Heart left ventricle (tissue), 13 donors: ENCODE measurements around the gene UBE2F.

Experiments used
- POLR2A ChIP-seq, 2 donors: fragments of 450-650 bp; IDR thresholded peaks; one replicate each; pipeline ENCODE4 v1.6.1; 2017; ENCODE audit warnings: antibody characterized with exemption in 2 of 2, mild to moderate bottlenecking in 2 of 2, moderate library complexity in 2 of 2
- TF ChIP-seq, protein P1 (sequence below), 12 donors: fragments of 200-600 bp; sonication (generic) in 4 of 12; IDR thresholded peaks; one replicate each; pipeline versions ENCODE4 v1.5.0 to v1.8.0; 2018 to 2022; ENCODE audit warnings: antibody characterized with exemption in 12 of 12, mild to moderate bottlenecking in 5 of 12
- donor health status: ischemic (EF 13 %, LVEDD 7.1; RV severe dilation, severe dysfunction).
- donor health status: DM: no; HTN: yes; CAD: no.
- donor health status: DM: no; HTN: no; CAD: no.
- donor health status: ischemic (EF 25% LVEDD 6.9; RV normal size, moderate dysfunction).
- donor health status: ischemic (EF 25% LVEDD 5.7; RV mildly dilated, moderate dysfunction).
- donor health status: ischemic (EF 35%, LVEDD 5.7; RV mildly dilated, moderate dysfunction).
- donor health status: nonischemic (EF 11% LVEDD 7.7; RV severe dilation, severe dysfunction).
- donor health status: DM: yes; HTN: yes; CAD: no.
- donor health status: PGD.
- donor health status: ischemic (EF 29% LVEDD 5.4; RV normal size, mild dysfunction).
- donor health status: nonischemic (EF 23%, LVEDD 6.1; RV moderate dilation, normal function).

DNA sequence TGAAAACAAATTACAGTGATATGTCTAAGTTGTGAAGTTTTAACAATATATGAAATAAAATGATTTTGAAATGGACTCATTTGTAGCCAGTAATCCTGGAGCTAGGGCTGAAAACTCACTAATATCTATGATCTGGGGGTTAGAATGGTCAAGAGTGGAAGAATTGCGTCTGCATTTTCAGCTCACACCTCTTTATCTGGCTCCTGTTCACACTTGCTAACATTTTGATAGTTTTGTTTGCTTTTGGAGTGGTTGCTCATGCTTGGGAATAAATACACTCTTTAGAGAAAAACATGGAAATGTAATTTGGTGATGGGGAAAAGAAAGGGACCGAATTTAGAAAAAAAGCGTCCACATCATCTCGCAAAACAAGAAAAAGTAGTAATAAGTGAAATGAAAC, 30.7 kb downstream of the UBE2F start:
- no peak for TF ChIP-seq POLR2A (IDR thresholded peaks at IDR 0.05)
- TF ChIP-seq, protein P1, sequence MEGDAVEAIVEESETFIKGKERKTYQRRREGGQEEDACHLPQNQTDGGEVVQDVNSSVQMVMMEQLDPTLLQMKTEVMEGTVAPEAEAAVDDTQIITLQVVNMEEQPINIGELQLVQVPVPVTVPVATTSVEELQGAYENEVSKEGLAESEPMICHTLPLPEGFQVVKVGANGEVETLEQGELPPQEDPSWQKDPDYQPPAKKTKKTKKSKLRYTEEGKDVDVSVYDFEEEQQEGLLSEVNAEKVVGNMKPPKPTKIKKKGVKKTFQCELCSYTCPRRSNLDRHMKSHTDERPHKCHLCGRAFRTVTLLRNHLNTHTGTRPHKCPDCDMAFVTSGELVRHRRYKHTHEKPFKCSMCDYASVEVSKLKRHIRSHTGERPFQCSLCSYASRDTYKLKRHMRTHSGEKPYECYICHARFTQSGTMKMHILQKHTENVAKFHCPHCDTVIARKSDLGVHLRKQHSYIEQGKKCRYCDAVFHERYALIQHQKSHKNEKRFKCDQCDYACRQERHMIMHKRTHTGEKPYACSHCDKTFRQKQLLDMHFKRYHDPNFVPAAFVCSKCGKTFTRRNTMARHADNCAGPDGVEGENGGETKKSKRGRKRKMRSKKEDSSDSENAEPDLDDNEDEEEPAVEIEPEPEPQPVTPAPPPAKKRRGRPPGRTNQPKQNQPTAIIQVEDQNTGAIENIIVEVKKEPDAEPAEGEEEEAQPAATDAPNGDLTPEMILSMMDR (IDR thresholded peaks at IDR 0.05) = no peak
